HG03469 (cell line): ENCODE results near the gene RMND1.

Source experiments
- ATAC-seq: cut with Tn5 transposase; IDR thresholded peaks from one replicate; pipeline ENCODE4 v1.9.1; 2021; ENCODE audit warnings: mild to moderate bottlenecking, moderate library complexity, moderate number of reproducible peaks; ENCODE audit not compliant: unreplicated experiment

RMND1 gene

DNA sequence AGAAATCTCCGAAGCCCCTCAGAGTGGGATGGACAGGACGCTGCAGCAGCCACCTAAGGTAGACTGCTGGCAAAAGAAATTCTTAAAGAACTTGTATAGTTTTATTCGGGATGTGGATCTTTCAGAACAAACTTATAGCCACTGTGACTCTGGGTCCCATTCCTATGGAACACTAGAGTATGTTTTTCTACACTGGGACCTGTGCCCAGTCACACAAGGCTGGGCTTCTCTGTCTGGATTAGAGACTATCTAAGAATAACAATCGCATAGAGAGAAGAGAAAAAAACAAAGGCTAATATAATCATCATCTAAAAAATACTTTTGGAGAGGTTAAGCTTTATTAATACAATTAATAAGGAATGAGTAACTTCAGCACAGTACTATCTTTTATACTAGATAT, 28.9 kb downstream of the RMND1 start:
- no peak for ATAC-seq

DNA sequence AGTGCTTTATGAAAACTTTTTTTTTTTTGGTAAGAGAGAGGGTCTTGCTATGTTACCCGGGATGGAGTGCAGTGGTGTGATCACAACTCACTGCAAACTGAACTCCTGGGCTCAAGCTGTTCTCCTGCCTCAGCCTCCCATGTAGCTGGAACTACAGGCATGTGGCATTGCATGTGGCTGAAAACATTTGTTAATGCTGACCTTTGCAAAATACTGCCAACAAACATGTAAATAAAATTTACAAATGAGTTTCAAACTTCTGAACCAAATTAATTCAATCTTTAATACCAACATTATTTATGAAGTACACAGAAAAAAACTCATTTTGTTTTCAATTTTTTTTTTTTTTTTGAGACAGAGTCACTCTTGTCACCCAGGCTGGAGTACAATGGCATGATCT, 34.4 kb downstream of the RMND1 start:
- no peak for ATAC-seq

GRCh38 chr6:151414641-151415260, 37.2 kb downstream of the RMND1 start:
- no peak for ATAC-seq

- no peak for ATAC-seq
Measured at GRCh38 chr6:151413372-151414145, 38.4 kb downstream of the RMND1 start.

GRCh38 chr6:151412909-151413308, 39.0 kb downstream of the RMND1 start:
- ATAC-seq = no peak

DNA sequence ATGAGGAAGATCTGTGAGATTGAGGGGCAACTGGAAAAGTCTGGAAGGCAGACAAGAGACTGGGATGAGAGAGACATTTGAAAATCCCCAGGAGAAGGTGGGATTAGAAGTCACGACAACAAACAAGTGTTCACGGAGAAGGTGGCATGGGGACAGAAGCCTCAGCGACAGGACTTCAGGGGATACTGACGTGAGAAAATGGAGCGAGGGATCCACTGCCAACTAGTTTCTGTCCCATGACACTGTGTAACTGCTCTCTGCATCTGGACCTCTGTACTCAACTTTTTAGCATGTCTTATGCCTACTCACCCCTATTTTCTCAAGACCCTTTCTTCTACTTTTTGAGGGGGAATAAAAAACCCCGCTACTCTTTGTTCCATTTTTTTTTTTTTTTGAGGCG, 42.2 kb downstream of the RMND1 start:
- no peak for ATAC-seq

- no peak for ATAC-seq
Measured at GRCh38 chr6:151409260-151409659, 42.7 kb downstream of the RMND1 start.

DNA sequence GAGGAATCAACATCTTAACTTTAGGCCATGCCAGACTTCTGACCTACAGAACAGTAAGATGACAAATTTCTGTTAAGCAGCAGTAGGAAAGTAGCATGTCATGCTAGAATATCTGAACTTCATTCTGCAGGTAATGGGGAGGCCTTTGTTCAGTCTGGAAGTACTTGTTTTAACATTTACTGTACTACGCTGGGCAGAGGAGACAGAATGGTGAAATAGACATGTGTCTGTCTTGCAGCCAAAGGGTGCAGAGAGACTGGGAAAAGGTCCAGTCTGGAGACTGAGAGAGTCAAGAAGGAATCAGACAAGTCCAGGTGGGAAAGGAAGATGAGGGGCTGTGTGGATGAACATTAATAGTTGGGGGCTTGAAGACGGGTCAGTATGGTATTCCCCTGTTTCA, 43.1 kb downstream of the RMND1 start:
- ATAC-seq = no peak

DNA sequence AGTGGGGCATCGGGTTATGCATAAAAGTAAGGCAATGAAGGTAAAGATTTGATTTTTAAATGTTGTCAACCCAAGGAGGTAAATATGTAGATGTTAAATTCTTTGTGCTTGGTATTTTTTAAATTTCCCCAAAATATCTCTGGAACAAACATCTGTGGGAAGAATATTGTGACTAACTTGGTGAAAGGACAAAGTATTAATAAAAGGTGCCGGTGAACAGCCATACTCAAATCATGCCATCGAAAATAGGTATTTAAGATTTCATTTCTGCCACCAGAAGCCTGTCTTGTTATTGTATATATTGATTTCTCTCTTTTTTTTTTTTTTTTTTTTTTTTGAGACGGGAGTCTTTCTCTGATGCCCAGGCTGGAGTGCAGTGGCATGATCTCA, 48.0 kb downstream of the RMND1 start:
- no peak for ATAC-seq

DNA sequence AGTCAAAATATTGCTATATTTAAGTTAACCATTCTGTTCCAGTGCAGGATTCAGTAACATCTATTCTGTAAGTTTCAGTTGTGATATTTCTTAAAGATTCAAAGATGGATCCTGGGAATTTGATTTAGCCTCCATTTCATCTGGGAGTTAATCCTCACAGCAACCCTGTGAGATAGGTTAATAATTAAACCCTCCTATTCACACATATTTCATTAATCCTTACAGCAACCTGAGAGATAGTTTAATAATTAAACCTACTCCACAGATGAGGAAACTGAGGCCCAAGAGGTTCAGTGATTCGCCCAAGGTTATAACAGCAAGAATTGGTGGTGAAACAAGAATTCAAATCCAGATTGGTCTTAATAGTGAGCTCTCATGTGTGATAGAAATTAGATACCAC, 49.7 kb downstream of the RMND1 start:
- no peak for ATAC-seq

DNA sequence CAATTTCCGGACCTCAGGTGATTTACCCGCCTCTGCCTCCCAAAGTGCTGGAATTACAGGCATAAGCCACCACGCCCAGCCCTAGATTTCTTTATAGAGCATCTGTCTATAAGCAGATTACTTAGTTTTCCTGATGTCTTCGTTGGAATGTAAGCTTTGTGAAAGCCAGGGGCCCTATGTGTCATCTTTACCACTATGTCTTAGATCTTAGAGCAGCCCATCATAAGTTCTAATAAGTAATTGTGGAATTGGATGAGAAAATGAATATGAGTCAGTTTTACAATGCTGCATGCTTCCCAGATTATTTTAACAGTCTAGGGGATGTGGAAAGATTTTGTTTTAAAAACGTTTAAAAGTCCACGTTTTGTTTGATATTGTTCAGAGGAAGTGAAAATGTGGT, 51.5 kb downstream of the RMND1 start:
- no peak for ATAC-seq

- no peak for ATAC-seq
Measured at GRCh38 chr6:151399679-151400078, 52.2 kb downstream of the RMND1 start.

DNA sequence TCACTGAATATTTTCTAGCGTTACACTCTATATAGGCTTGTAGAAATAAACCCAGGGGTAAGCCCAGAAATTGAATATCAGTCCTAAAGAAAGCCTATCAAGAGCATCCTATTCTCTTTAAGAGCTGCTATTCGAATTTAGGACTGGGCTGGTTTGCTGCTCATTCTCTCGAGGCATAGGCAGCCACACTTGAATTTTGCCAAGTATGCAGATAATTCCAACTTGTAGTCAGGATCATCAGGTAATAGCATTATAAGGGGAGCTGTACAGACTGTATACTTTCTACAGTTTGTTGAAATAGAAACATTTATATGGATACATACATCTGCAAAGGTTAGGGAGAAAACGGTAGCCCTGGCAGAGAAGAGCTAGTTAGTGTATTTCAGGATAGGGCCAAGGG, 58.5 kb downstream of the RMND1 start:
- ATAC-seq = no peak

- ATAC-seq = no peak
Measured at GRCh38 chr6:151392427-151392826, 59.5 kb downstream of the RMND1 start.

DNA sequence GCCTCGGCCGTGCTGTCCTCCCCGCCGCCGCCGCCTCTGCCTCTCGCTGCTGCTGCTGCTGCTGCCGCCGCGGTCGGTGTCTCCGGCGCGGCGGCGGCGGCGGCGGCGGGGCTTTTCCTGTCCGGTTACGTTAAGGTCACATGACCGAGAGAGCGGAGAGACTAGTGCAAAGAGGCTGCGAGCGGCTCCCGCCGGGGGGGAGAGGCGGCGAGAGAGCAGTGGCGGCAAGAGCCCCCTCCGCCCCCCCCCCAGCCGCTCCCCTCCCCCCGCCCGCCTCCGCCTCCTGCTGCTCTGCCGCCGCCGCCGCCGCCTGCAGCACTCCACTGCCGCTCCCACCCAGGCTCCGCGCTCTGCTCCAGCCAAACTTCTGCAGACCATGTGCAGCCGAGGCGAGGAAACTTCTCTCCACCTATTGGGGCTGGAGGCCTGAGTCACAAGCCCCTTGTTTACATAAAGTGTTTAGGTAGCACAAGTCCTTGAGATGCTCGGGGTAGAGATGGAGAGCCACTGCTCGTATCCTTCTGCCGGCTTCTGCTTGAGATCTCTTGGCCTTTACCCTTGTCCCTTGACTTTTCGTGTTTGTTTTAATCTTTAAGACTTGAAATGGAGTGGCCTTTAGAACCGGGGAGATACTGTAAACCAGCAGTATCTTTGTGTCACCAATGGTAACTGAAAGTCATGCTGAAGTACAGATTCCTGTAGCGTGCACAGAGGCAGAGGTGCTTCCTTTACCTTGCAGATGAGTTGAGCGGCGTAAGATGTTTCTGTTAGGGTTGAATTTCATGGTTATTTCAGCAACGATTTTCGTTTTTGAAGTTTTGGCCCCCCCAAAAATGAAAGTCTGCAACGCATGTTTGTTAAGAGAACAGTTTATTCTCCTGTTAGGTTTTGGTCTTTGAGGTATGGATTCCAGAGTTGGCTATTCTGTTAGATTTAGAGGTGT, 60.2 kb downstream of the RMND1 start, which contains the start of gene ZBTB2:
Gene ZBTB2, minus strand, starts transcription at position 89 of the 943 bp plus-strand sequence. CDS start 17,922 bp downstream, outside the sequence.
- ATAC-seq = no peak

GRCh38 chr6:151390851-151391470, 61.0 kb downstream of the RMND1 start:
- ATAC-seq = no peak

DNA sequence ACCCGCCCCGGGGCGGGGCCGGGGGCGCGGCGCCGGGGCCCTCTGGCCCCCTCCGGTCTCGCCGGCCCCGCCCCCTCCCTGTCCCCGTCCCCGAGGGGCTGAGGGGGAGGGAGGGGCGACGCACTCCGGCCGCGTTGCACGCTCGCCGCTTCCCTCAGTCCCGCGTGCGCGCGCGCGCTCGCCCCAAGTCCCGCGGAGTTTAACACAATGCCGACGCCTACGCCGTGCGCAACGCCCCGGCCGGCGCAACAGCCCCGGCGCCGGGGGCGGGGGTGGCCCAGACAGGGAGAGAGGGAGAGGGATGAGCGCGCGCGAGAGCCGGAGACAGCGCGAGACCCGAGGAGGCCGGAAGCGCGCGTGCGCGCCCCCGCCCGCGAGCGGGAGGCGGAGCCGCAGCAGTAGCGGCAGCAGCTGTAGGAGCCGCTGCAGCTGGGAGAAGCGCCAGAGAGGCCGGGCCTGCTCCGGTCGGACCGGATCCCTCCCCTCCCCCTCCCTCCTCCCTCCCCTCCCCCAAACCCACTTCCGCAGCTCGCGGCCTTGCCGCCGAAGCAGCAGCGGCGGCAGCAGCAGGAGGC, 61.6 kb downstream of the RMND1 start:
- ATAC-seq = peak; percentile 81

DNA sequence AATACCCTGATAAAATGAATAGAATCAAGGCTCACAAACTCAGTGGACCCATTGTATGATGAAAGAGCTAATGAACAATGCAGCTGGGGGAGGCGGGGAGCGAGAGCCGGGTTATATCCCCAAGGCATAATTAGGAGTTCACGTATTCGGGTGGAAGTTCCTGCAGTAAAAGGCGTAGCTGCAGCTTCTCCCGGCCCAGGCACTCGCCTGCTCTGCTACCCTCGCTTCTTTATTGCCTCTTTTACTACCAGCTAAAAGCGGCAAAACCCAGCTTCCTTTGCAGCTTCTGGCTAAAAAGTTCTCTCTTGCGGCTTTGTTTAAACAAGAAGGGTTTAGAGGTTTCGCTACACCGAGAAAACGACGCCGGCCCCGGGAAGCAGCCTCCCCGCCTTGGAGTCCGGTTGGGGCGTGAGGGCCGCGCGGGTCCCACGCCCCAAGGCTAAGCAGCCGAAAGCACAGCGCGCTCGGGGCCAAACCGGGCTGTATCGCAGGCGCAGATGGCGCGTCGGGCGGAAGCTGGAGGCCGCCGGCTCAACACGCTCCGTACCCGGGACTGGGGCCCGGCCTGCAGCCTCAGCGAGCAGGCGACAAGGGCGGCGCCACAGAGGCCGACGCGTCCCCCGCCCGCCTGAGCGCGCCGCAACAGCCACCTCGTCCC, 62.2 kb downstream of the RMND1 start:
- ATAC-seq = peak; percentile 40

GRCh38 chr6:151388997-151389617, 62.8 kb downstream of the RMND1 start:
- no peak for ATAC-seq

- no peak for ATAC-seq
Measured at GRCh38 chr6:151388236-151388635, 63.7 kb downstream of the RMND1 start.
